SK-N-SH (cell line): Measurements from ENCODE around the gene PLEKHM3. TPM values are rescaled to one million over a fixed set of nuclear protein-coding genes. Genes with fewer than 3 reads are reported as not detected.

ENCODE experiments used
- CTCF ChIA-PET: fragments of 300-600, 350-600 bp; formaldehyde crosslinking; extraction: SDS; loops from one replicate; lab custom pipeline; 2021; lab: Yijun Ruan, JAX
- POLR2A ChIA-PET: fragments of 350-600 bp; sonication (Branson Sonifier 250); formaldehyde crosslinking; extraction: SDS; loops from one replicate; lab custom pipeline; 2020; ENCODE audit warnings: antibody characterized with exemption, inconsistent platforms; lab: Yijun Ruan, JAX
- DNase-seq: peaks from one replicate; pipeline ENCODE4 v3.0.0; 2012
- H2AFZ ChIP-seq: fragments of 200-600 bp; sonication (generic); 2 replicates; pipeline ENCODE4 v1.8.1; 2016; ENCODE audit warnings: antibody characterized with exemption, mild to moderate bottlenecking, low read depth
- H3F3A ChIP-seq: fragments of 200-600 bp; sonication (generic); replicated peaks from 2 replicates; pipeline ENCODE3; 2016; ENCODE audit warnings: antibody characterized with exemption, mild to moderate bottlenecking; ENCODE audit not compliant: insufficient read depth
- H3K27ac ChIP-seq, 2 experiments: fragments of 200-500 bp in 1 of 2; fragments of 200-600 bp in 1 of 2; sonication (Bioruptor generic) in 1 of 2; sonication (generic), shearing (Covaris generic) in 1 of 2; 2 replicates each; pipeline versions ENCODE4 v1.5.1 to v1.6.1; 2014 to 2016; ENCODE audit warnings: low read depth in 2 of 2, inconsistent platforms in 1 of 2, low read length in 1 of 2, mild to moderate bottlenecking in 1 of 2, mixed read lengths in 1 of 2
- H3K27me3 ChIP-seq: fragments of 200-600 bp; sonication (generic), shearing (Covaris generic); 2 replicates; pipeline ENCODE4 v1.6.1; 2016; ENCODE audit warnings: mixed run types; ENCODE audit not compliant: insufficient read depth
- H3K36me3 ChIP-seq, 2 experiments: fragments of 200-500 bp in 1 of 2; fragments of 200-600 bp in 1 of 2; sonication (Bioruptor generic) in 1 of 2; sonication (generic) in 1 of 2; replicated peaks in 1 of 2; 2 replicates each; pipeline versions ENCODE3 to v1.5.1; 2014 to 2016; ENCODE audit warnings: low read length in 1 of 2, mild to moderate bottlenecking in 1 of 2; ENCODE audit not compliant: insufficient read depth in 2 of 2, control insufficient read depth in 1 of 2
- H3K4me1 ChIP-seq, 2 experiments: fragments of 200-500 bp in 1 of 2; fragments of 200-600 bp in 1 of 2; sonication (Bioruptor generic) in 1 of 2; sonication (generic), shearing (Covaris generic) in 1 of 2; 2 replicates each; pipeline versions ENCODE4 v1.5.1 to v1.6.1; 2014 to 2016; ENCODE audit warnings: low read depth in 1 of 2, low read length in 1 of 2, mixed run types in 1 of 2; ENCODE audit not compliant: insufficient read depth in 2 of 2, control insufficient read depth in 1 of 2
- H3K4me2 ChIP-seq: fragments of 200-600 bp; sonication (generic), shearing (Covaris generic); 2 replicates; pipeline ENCODE4 v1.6.1; 2017; ENCODE audit warnings: mixed run types
- H3K4me3 ChIP-seq, 2 experiments: fragments of 200-500 bp in 1 of 2; fragments of 200-600 bp in 1 of 2; sonication (Bioruptor generic) in 1 of 2; sonication (generic), shearing (Covaris generic) in 1 of 2; 2 replicates each; pipeline versions ENCODE4 v1.5.1 to v1.8.1; 2014 to 2016; ENCODE audit warnings: low read depth in 2 of 2, inconsistent platforms in 1 of 2, low read length in 1 of 2, mild to moderate bottlenecking in 1 of 2, mixed read lengths in 1 of 2, moderate library complexity in 1 of 2
- H3K79me2 ChIP-seq: fragments of 200-600 bp; sonication (generic); 2 replicates; pipeline ENCODE4 v1.8.1; 2017; ENCODE audit warnings: mild to moderate bottlenecking; ENCODE audit not compliant: insufficient read depth
- H3K9ac ChIP-seq: fragments of 200-600 bp; sonication (generic); 2 replicates; pipeline ENCODE4 v1.6.1; 2017; ENCODE audit warnings: mixed run types
- H3K9me2 ChIP-seq: fragments of 200-600 bp; sonication (generic); 2 replicates; pipeline ENCODE4 v1.6.1; 2017; ENCODE audit warnings: mixed run types
- H3K9me3 ChIP-seq: fragments of 200-600 bp; sonication (generic); 2 replicates; pipeline ENCODE4 v1.6.1; 2017; ENCODE audit warnings: mixed run types, mild to moderate bottlenecking, moderate library complexity
- H4K20me1 ChIP-seq: fragments of 200-600 bp; sonication (generic); 2 replicates; pipeline ENCODE4 v1.6.1; 2017; ENCODE audit warnings: mild to moderate bottlenecking, mixed run types; ENCODE audit not compliant: insufficient read depth
- IRF3 ChIP-seq: fragments of 150-350 bp; IDR thresholded peaks from 2 replicates; pipeline ENCODE4 v1.6.1; 2016; ENCODE audit warnings: mild to moderate bottlenecking, low read depth, low read length
- JUND ChIP-seq: IDR thresholded peaks from 2 replicates; pipeline ENCODE4 v1.4.0; 2012
- MAX ChIP-seq: IDR thresholded peaks from 2 replicates; pipeline ENCODE4 v1.4.0; 2012; ENCODE audit warnings: low read depth
- NFIC ChIP-seq: IDR thresholded peaks from 2 replicates; pipeline ENCODE4 v1.4.0; 2012; ENCODE audit warnings: borderline replicate concordance
- POLR2AphosphoS5 ChIP-seq: IDR thresholded peaks from 2 replicates; pipeline ENCODE4 v1.6.1; 2012; ENCODE audit warnings: low read depth, low read length
- RAD21 ChIP-seq: IDR thresholded peaks from 2 replicates; pipeline ENCODE4 v1.6.1; 2012; ENCODE audit warnings: mild to moderate bottlenecking, low read length
- REST ChIP-seq: IDR thresholded peaks from 2 replicates; pipeline ENCODE4 v1.6.1; 2012; ENCODE audit warnings: mild to moderate bottlenecking, low read depth, low read length, moderate library complexity
- SIN3A ChIP-seq: IDR thresholded peaks from 2 replicates; pipeline ENCODE4 v1.6.1; 2012; ENCODE audit warnings: low read depth, mild to moderate bottlenecking, low read length, moderate library complexity, borderline replicate concordance
- TAF1 ChIP-seq: IDR thresholded peaks from 2 replicates; pipeline ENCODE4 v1.6.1; 2012; ENCODE audit warnings: low read depth, mild to moderate bottlenecking, low read length, moderate library complexity, borderline replicate concordance
- TCF12 ChIP-seq: IDR thresholded peaks from 2 replicates; pipeline ENCODE4 v1.4.0; 2012
- TEAD4 ChIP-seq: IDR thresholded peaks from 2 replicates; pipeline ENCODE4 v1.4.0; 2012; ENCODE audit warnings: mild to moderate bottlenecking, borderline replicate concordance; ENCODE audit not compliant: insufficient read depth
- ZBTB33 ChIP-seq: IDR thresholded peaks from 2 replicates; pipeline ENCODE4 v1.4.0; 2012; ENCODE audit warnings: low read depth, borderline replicate concordance
- WGBS: methylation state at CpG from one replicate; pipeline ENCODE4 v1.1.6; 2017; ENCODE audit warnings: low lambda C conversion rate; 5-methylcytosine and 5-hydroxymethylcytosine counted together
- polyA plus RNA-seq, 3 experiments: library from polyadenylated mRNA; depleted of rRNA; stranded (reverse); fragments of >200 nt; gene quantifications; 2 replicates each; pipeline ENCODE4 v1.2.3, GENCODE V29; 2012

Gene PLEKHM3
- polyA plus RNA-seq, 1 of the 3 experiments (the other 2 are of a cell fraction) = 1.9 TPM

GRCh38 chr2:207934720-207935119, 90.6 kb downstream of the PLEKHM3 start:
- H3K9me3 ChIP-seq = no peaks in the 10 kb centered on the region
- 92% methylated on average over 7 of the region's 7 CpGs for WGBS
- no peaks in the 10 kb centered on the region for H3K36me3 ChIP-seq
- H2AFZ ChIP-seq = no peak overlapping the region
- no peak for DNase-seq
- no peaks in the 10 kb centered on the region for H3K9me2 ChIP-seq
- H3K27me3 ChIP-seq = no peaks in the 10 kb centered on the region
- H4K20me1 ChIP-seq = no peaks in the 10 kb centered on the region
- ChIA-PET CTCF (no interaction called here), POLR2A (no interaction called here)
- TF ChIP-seq REST (no peak), ZBTB33 (no peak), MAX (no peak)
- no peaks in the 10 kb centered on the region for H3F3A ChIP-seq
- H3K4me3 ChIP-seq = no peak overlapping the region
- no peak overlapping the region for H3K4me2 ChIP-seq
- H3K27ac ChIP-seq = no peak overlapping the region
- no peak overlapping the region for H3K9ac ChIP-seq
- H3K79me2 ChIP-seq = no peaks in the 10 kb centered on the region
- peaks cover 0 to 10% of the 10 kb centered on the region in 2 experiments; a peak in 3 of 4 replicates for H3K4me1 ChIP-seq

- WGBS = 93% methylated on average over 9 of the region's 9 CpGs
These were observed 91.8 kb downstream of the PLEKHM3 start for GRCh38 chr2:207933396-207934065.

More at GRCh38 chr2:207933396-207934065, 91.8 kb downstream of the PLEKHM3 start:
- ChIA-PET POLR2A (no interaction called here), CTCF (interaction anchor here (0.9 kb wide), 1 partner anchor 188 kb away, joined by 7 read pairs; no protein-coding TSS in a partner anchor)
- Histone ChIP-seq H3K9me3 (no peaks in the 10 kb centered on the region), H3K4me1 (peaks cover 0 to under 1% of the 10 kb centered on the region in 2 experiments; a peak in 3 of 4 replicates), H3K9me2 (no peaks in the 10 kb centered on the region), H3K4me2 (no peak overlapping the region), H3K4me3 (no peak overlapping the region), H3K27me3 (no peaks in the 10 kb centered on the region), H3K36me3 (no peaks in the 10 kb centered on the region), H2AFZ (no peak overlapping the region), H4K20me1 (no peaks in the 10 kb centered on the region), H3K9ac (no peak overlapping the region), H3F3A (no peaks in the 10 kb centered on the region), H3K27ac (no peak overlapping the region), H3K79me2 (no peaks in the 10 kb centered on the region)
- TF ChIP-seq SIN3A (no peak), NFIC (no peak), TEAD4 (no peak), POLR2AphosphoS5 (no peak), TAF1 (no peak), JUND (no peak), IRF3 (no peak), RAD21 (no peak), TCF12 (no peak)
- no peak for DNase-seq
